CD4-positive, alpha-beta T cell treated with Interleukin-6 for 4 hours (primary cell): ENCODE measurements around the gene PDK2.
"Not testable (repeated sequence)": the region's sequence is repeated elsewhere in the genome, so short reads cannot be mapped to it uniquely, and the experiment has no call there.

ENCODE experiments used
- DNase-seq: peaks from one replicate; pipeline ENCODE4 v3.0.0-alpha.2; 2020; ENCODE audit warnings: mixed read lengths

Gene PDK2

DNA sequence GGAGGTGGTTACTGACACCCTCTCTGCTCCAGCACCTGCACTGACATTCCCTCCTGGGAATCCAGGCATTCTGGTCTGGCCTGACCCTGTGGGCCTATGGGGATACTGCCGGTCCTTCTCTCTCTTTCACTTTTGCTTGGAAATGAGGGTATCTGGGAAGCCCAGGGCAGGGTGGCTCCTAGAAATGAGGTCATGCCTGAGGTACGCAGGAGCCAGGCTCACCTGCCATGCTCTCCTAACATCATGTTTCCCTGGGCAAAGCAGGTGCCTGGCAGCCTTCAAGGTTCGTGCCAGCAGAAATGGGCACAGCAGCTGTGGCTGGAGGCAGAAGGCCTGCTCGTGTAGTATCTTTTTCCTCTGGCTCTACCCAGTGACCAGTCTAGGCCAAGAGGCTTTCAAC lies 35.9 kb upstream of the PDK2 start:
- no peak for DNase-seq

DNA sequence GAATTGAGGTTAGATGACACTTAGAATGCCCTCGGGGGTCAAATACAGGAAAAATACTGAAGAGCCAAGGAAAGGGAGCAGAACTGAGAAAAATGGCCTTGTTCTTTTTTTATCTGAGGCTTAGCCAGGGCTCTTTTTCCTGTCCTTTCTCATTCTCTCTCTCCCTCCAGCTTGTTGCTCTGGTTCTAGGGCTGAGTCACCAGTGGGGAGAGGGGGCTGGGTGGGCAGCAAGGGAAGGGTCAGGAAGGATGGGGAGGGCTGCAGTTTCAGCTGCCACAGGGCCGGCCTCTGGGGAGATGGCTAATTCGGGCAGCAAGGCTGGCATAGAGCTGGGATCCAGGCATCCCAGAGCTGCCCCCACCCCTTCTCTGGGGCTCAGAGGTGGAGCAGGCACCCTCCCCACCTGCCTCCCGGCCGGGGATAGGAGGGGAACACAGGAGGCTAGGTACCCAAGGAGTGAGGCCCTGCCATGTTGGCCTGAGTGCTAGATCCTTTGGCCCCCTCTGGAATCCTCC lies 35.3 kb upstream of the PDK2 start:
- no peak for DNase-seq

DNA sequence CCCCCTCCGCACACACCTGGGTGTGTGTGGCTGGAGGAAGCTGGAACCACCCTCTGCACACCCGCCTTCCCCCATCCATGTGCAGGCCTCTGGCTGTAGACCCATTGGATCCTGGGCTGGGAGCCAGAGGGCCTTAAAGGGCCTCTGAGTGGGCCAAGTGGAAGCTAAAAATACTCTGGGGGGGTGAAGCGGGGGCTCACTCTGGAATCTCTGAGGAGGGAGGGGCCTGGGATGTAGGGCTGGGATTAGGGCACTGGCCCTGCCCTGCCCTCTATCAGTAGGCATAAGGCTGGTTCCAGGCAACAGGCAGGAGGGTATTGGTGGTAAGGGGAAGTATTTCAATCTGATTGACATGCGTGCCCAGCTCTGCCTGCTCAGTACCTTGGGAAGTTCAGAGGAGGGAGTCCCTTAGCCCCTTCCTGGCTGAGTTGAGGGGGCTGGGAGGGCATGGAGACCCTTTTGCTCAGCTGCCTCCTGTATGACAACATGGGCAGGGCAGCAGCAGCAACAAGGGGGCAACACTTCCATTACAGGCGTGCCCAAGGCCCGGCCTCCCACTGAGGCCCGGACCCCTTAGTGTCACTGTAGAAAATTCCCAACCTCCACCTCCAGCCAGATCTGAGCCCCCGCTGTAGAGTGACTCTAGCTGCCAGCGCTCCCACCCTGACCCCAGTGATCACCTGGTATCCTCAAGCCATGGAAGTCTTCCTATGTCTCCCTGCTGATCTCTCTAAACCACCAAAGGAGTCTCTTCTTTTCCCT lies 34.0 kb upstream of the PDK2 start:
- no peak for DNase-seq

DNA sequence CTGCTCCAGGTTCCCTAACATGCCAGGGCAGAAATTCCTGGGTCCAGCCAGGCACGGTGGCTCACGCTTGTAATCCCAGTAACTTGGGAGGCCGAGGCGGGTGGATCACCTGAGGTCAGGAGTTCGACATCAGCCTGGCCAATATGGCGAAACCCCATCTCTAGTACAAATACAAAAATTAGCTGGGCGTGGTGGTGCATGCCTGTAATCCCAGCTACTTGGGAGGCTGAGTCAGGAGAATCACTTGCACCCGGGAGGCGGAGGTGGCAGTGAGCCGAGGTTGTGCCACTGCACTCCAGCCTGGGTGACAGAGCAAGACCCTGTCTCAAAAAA lies 33.5 kb upstream of the PDK2 start:
- DNase-seq = not testable (repeated sequence)

DNA sequence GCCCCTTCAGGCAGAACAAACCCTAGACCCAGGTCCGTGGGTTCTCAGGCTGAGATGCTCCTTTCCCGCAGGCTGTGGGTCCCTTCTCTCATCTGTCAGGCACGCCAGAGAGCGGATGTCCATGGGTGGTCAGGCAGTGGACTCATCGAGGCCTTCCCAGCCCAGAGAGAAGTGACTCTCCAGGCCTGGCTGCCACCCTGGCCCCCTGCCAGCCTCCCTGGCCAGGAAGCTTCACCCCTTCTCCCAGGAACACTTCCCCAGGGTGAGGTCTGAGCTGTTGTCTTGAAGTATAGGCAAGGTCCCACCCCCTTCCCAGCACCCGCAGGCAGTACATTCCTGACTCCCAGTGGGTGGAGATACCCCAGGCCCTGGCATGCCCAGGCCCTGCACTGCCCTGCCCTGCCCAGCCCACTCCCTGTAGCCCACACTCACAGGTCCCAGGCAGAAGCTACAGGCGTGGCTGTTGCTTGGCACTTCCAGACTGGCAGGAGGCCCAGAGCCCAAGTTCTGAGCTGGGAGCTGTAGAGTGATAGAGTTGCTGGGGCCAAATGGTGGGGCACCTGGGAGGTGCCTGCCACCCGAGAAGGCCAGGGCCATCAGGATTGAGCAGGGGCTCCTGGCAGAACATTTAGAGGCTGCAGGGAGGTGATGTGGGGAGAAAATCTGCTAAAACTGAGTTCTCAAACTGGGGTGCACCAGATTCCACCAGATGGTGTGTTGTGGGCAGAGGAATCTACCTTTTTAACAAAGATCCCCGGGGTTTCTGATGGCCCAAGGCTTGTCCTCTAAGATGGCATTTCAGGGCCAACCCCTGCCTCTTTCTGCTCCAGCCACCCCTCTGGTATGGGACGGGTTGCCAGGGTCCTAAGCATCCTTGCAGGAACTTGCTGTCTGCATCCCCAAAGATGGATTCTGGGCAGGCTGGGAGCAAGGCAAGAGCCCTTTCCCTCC lies 32.6 kb upstream of the PDK2 start:
- DNase-seq = no peak

DNA sequence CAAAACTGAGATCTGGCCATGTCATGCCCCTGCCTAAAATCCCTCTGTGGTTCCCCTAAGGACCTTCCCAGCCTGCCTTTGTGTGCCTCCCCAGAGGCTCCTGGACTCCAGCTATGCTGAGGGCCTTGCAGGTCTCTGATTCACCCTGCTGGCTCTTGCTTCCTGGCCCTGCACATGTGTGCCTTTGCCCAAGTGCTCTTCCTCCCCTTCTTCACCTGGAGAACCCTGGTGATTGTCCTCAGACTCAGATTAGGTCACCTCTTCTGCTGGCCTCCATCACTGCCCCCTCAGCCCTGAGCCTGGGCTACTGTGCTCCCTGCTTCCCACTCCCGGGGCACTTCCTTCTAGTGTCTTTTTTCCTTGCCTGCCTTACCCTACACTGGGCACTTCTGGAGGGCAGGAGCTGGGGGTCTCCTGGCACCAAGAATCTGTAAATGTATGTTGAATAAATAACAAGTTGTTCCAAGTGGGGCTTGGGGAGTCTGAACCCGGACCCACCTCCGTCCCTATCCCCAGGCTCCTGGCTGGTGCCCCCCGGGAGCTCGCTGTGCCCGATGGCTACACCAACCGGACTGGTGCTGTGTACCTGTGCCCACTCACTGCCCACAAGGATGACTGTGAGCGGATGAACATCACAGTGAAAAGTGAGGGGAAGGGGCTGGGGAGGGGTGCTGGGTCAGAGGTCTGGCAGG lies 31.4 kb upstream of the PDK2 start:
- DNase-seq = no peak

DNA sequence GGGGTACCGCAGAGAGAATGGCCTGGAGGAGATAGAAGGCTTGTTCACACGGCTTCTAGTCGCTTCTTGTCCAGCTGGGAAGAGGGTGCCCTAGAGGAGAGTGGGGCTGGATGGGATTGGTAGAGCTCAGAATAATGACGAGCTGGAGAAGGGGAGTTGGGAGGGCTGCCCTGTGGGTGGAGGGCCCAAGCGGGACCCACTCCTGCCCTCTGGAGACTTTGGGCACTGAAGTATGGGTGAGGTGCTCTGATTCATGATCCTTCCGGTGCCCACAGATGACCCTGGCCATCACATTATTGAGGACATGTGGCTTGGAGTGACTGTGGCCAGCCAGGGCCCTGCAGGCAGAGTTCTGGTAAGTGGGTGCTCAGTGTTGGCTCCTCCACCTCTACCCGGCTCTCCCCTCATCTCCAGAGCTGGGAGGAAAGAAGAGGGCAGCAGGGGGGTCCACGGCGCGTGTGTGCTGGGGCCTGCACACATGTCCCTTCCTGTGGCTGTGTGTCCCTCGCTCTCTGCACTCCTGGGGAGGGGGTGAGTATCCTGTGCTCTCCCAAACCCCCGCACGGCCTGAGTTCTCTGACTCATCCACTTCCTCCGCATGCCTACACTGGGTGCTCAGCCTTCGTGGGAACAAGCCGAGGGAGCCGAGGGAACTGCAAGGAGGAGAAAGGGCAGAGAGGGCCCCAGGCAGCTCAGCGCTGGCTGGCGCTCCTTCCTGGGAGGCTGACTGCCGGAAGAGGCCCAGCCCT lies 30.7 kb upstream of the PDK2 start:
- DNase-seq = no peak

DNA sequence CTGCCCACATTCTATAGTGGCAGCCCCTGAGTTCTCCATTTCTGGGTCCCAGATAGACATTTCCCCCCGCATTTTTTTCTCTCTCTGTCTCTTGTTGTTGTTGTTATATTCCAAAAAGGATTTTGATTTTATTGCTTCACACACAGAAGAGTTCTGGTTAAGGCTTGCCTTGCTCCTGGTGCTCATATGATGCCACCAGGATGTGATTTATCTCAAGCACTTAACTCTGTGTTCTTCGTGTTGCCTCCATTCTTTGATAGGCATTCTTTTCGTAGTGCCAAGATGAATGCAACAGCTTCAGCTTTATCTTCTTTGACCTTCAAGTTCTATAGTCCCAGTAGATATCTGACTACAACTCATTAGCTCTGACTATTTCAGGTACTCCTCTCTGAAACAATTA lies 30.1 kb upstream of the PDK2 start:
- DNase-seq = no peak

DNA sequence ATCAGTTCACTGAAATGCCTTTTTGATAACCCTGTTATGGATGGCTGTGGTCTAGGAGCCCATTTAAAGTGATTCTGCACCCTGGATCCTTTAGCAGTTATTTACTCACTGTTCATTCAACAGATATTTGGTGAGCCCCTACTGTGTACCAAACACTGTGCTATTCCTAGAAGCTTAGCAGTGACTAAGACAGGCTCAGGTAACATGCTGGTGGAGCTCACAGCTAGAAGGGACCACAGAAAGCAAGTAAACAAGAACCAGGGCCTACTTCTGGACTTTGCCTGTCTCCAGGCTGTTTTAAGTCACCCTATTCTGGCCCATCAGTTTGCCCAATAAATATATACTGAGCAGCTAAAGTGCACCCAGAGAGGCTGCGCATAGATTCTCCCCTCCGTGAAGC lies 28.2 kb upstream of the PDK2 start:
- DNase-seq = no peak

DNA sequence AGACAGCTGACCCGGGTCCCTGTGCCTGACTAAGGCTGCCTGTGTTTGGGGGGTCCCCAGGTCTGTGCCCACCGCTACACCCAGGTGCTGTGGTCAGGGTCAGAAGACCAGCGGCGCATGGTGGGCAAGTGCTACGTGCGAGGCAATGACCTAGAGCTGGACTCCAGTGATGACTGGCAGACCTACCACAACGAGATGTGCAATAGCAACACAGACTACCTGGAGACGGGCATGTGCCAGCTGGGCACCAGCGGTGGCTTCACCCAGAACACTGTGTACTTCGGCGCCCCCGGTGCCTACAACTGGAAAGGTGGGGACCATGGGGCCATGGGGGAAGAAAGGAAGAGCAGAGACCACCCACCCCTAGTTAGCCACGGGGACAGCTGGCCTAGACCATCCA lies 27.2 kb upstream of the PDK2 start:
- DNase-seq = no peak

DNA sequence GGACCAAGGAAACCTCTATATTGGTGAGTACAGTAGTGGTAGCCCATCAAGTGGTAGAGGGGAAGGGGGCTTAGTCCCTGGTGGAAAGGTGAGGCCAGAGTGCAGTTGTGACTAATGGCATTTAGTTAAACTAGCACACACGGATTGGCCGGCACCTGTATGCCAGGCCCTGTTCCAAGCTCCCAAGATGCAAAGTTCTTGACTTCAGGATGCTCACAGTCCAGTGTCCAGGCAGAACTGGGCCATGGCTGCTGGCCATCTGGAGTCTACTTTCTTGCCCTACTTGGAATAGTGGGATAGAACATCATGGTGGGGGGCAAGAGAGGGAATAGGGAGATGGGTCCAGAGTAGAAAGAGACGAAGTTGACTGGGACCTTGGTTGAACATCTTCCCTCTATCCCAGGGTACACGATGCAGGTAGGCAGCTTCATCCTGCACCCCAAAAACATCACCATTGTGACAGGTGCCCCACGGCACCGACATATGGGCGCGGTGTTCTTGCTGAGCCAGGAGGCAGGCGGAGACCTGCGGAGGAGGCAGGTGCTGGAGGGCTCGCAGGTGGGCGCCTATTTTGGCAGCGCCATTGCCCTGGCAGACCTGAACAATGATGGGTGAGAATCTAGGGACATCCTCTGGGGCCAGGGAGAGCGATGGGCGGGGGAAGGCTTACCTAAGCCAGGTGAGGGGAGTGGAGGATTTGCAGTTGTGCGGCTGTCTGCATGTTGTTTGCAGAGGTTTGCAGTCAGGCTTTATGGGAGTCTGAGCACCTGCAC lies 24.1 kb upstream of the PDK2 start:
- DNase-seq = no peak

DNA sequence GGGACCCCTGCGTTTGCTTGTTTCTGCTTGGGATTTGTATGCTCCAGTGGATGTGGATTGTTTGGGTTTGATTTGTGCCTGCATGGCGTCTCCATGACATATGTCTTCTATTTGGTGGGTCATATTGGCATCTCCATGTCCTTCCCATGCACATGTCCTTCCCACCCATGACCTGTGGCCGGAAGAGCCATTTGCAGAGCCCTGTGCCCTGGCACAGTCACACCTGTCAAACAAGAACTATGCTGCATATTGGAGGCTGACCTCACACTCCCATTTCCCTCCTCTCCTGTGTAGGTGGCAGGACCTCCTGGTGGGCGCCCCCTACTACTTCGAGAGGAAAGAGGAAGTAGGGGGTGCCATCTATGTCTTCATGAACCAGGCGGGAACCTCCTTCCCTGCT lies 23.5 kb upstream of the PDK2 start:
- no peak for DNase-seq

DNA sequence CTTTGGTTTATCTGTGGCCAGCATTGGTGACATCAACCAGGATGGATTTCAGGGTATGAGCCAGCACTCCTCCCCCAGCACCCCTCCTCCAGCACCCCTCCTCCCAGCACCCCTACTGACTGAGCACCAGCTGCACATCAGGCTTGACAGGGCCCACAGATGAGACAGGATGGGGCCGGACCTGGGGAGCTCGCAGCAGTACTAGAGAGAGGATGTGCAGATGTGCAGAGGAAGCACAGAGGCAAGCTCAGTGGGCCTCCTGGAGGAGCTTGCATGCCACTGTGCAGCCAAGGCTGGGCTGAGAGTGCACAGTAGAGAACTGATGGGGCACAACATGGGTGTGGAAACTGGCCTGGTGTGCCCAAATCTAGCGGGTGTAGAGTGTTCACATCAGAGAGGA lies 23.0 kb upstream of the PDK2 start:
- no peak for DNase-seq

DNA sequence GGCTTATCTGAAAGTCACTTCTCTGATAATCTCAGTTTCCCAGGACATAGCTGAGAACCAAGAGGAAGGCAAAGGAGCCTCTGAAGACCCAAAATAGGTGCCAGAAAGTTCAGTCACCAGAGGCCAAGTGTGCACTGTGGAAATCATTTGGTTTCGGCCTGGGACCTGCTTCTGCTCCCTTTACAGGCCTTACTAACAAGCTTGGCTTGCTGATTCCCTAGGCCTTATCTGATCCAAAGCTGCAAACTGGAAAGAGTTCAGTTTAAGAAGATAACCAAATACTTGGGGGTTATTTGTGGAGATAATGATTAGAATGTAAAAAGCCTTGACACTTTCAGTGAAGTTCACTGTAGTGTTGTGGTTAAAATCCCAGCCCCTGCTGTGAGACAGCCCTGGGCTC lies 22.2 kb upstream of the PDK2 start:
- DNase-seq = no peak

DNA sequence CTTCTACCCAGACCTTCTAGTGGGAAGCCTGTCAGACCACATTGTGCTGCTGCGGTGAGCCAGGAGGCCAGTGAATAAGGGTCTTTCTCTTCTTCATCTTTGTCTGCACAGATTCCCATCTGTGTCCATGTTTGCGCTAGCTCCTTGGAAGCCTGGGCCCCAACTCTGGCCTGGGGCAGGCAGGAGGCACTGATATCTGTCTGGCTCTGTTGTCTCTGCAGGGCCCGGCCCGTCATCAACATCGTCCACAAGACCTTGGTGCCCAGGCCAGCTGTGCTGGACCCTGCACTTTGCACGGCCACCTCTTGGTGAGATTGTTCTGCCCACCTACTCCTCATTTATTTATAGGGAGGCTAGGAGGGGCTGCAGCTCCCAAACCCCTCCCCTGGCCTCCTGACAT lies 20.9 kb upstream of the PDK2 start:
- DNase-seq = no peak

DNA sequence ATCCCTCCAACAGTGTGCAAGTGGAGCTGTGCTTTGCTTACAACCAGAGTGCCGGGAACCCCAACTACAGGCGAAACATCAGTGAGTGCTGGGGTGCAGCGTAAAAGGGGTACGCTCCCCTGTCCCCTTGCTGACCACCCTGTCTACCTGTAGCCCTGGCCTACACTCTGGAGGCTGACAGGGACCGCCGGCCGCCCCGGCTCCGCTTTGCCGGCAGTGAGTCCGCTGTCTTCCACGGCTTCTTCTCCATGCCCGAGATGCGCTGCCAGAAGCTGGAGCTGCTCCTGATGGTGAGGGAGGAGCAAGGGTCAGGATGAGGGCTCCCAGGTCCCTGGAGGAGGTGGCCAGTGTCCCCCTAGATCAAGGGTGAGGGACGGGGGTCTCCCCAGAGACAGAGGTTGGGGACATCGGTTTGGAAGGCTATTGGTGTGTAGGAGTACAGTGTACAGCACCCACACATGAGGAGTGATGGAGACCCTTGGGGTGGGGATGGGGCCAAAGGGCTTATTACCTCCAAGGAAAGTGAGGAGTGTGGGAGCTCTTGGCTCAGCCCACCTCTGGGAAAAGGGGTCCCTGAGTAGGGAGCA lies 19.6 kb upstream of the PDK2 start:
- DNase-seq = no peak

DNA sequence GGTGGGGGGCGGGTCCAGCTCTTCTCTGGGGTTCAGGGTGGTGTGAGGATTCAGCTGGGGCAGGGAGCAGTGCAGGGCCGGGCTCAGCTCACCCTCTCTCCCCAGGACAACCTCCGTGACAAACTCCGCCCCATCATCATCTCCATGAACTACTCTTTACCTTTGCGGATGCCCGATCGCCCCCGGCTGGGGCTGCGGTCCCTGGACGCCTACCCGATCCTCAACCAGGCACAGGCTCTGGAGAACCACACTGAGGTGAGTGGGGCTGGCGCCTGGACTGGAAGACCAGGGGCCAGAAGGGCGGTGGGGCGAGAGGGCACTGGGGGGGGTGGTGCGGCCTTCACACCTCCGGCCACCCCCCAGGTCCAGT lies 18.9 kb upstream of the PDK2 start:
- no peak for DNase-seq

DNA sequence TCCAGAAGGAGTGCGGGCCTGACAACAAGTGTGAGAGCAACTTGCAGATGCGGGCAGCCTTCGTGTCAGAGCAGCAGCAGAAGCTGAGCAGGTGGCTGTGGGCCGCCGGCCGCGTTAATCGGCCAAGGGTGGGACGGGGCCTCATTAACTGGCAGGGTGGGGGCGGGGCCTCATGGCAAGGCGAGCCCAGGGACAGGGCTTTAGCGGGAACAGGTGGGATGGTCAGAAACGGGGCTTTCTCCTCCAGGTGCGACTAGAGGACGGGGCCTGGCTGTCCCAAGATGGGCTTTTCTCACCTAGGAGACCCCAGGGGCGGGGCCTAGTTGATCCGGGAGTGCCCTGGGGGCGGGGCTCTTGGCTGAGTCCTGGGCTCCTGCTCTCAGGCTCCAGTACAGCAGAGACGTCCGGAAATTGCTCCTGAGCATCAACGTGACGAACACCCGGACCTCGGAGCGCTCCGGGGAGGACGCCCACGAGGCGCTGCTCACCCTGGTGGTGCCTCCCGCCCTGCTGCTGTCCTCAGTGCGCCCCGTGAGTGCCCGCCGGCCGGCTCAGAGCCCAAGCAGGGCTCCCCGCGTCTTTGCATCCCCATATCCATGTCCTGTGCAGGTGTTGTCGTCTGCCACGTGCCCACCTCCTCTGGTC lies 18.4 kb upstream of the PDK2 start:
- no peak for DNase-seq

DNA sequence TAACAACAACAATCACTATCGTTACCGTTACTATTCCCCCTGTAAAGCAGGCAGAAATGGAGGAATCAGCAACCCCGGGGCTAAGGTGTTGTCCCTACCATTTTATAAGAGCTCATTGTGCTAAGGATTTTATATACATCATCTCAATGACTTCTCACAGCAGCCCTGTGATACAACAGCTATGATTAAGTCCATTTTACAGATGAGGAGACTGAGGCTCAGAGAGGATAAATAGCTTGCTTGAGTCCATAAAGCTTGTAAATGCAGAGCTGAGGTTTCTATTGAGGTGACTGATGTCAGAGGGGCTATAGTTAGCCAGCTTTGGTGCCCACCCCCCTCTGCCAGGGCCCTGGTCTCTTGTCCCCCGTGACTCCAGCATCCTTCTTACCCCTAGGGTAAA lies 16.7 kb upstream of the PDK2 start:
- DNase-seq = no peak

DNA sequence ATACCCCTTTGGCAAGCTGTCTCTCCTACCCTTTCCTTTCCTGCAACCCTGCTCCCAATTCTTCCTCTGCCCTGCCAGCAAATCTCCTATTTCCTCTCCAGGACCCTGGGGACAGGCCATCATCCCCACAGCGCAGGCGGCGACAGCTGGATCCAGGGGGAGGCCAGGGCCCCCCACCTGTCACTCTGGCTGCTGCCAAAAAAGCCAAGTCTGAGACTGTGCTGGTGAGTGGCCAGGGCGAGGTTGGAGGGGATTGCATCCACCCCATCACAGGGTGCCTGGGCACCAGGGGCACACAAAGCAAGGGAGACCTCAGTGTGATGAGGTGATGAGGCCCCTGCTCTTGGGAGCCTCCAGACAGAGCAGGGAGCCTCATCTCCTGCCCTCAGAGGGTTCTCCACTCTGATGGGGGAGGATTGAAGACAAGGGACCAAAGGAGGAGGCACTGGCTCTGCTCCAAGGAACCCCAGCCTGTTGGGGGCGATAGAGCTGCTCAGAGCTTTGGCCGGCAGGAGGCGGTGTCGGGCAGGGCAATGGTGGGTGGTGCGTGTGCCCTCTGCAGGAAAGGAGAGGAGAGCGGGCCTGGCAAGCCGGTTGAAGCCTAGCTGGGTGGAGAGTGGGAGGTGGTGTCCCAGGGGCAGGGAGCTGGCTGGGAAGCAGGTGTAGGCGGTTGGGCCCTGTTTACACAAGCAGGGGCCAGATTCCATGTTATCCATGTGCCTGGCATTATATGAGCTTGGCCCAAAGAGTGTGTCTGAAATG lies 15.6 kb upstream of the PDK2 start:
- peak; percentile 17 for DNase-seq
